HG02678 (cell line): ENCODE data around the gene SENP5.
"Not testable (repeated sequence)": the region's sequence is repeated elsewhere in the genome, so short reads cannot be mapped to it uniquely, and the experiment has no call there.

Experiments used
- ATAC-seq: cut with Tn5 transposase; IDR thresholded peaks from one replicate; pipeline ENCODE4 v1.9.1; 2021; ENCODE audit warnings: mild to moderate bottlenecking, moderate library complexity; ENCODE audit not compliant: unreplicated experiment

SENP5 gene

GRCh38 chr3:196942226-196942914 is 74.7 kb downstream of the SENP5 start, which contains the start of gene NCBP2:
NCBP2 (minus strand) TSS chr3:196942528; CDS start chr3:196942503, 25 bp downstream.
- peak; percentile 92 for ATAC-seq

GRCh38 chr3:196942915-196943277 is 75.2 kb downstream of the SENP5 start:
- ATAC-seq: peak; percentile 3

- ATAC-seq: not testable (repeated sequence)
Observed at GRCh38 chr3:196944037-196944790, 76.5 kb downstream of the SENP5 start.

- ATAC-seq: no peak
Observed at GRCh38 chr3:196947136-196947859, 79.6 kb downstream of the SENP5 start.

GRCh38 chr3:196947860-196948441 is 80.2 kb downstream of the SENP5 start:
- no peak for ATAC-seq

- ATAC-seq: no peak
Observed at GRCh38 chr3:196948442-196949284, 80.9 kb downstream of the SENP5 start.

- ATAC-seq: no peak
Observed at GRCh38 chr3:196949285-196949619, 81.5 kb downstream of the SENP5 start.

GRCh38 chr3:196949750-196950149 is 82.0 kb downstream of the SENP5 start:
- no peak for ATAC-seq

GRCh38 chr3:196951371-196951770 is 83.7 kb downstream of the SENP5 start:
- no peak for ATAC-seq

- no peak for ATAC-seq
Observed at GRCh38 chr3:196954832-196955231, 87.1 kb downstream of the SENP5 start.

- no peak for ATAC-seq
Observed at GRCh38 chr3:196962108-196962929, 94.6 kb downstream of the SENP5 start.

- no peak for ATAC-seq
Observed at GRCh38 chr3:196962930-196963630, 95.4 kb downstream of the SENP5 start.

GRCh38 chr3:196963631-196963953 is 95.9 kb downstream of the SENP5 start:
- no peak for ATAC-seq

GRCh38 chr3:196965112-196965803 is 97.5 kb downstream of the SENP5 start:
- no peak for ATAC-seq

GRCh38 chr3:196965804-196966173 is 98.1 kb downstream of the SENP5 start:
- ATAC-seq: no peak

- ATAC-seq: no peak
Observed at GRCh38 chr3:196966526-196967401, 99.0 kb downstream of the SENP5 start.

- ATAC-seq: no peak
Observed at GRCh38 chr3:196967412-196968232, 99.9 kb downstream of the SENP5 start.
